Neural cell (in vitro differentiated cells): ENCODE results near the gene DUSP28. TPM values are rescaled to one million over a fixed set of nuclear protein-coding genes. Genes with fewer than 3 reads are reported as not detected.

Experiments
- H2AFZ ChIP-seq: fragments of 200-600, 300-800 bp; sonication (generic), shearing (Covaris generic); 2 replicates; pipeline ENCODE4 v1.6.0; 2014; ENCODE audit warnings: low read depth, mild to moderate bottlenecking, antibody characterized with exemption, low read length, moderate library complexity
- H3F3A ChIP-seq: fragments of 200-600 bp; shearing (Covaris generic); 2 replicates; pipeline ENCODE4 v1.6.1; 2016; ENCODE audit warnings: mild to moderate bottlenecking, moderate library complexity, mixed read lengths, antibody characterized with exemption, low read length; ENCODE audit not compliant: insufficient read depth, poor library complexity, severe bottlenecking
- H3K27ac ChIP-seq: fragments of 200-600, 300-800 bp; sonication (generic), shearing (Covaris generic); 2 replicates; pipeline ENCODE4 v1.5.1; 2014; ENCODE audit warnings: mild to moderate bottlenecking, low read length, moderate library complexity
- H3K27me3 ChIP-seq: fragments of 300-800, 200-600 bp; sonication (generic), shearing (Covaris generic); 2 replicates; pipeline ENCODE4 v1.6.0; 2014; ENCODE audit warnings: mild to moderate bottlenecking, low read depth, low read length, moderate library complexity; ENCODE audit not compliant: insufficient read depth
- H3K36me3 ChIP-seq: fragments of 300-800, 200-600 bp; sonication (generic), shearing (Covaris generic); 2 replicates; pipeline ENCODE4 v1.5.1; 2014; ENCODE audit warnings: mild to moderate bottlenecking, antibody characterized with exemption, low read length, moderate library complexity; ENCODE audit not compliant: insufficient read depth
- H3K4me2 ChIP-seq: fragments of 300-800, 200-600 bp; sonication (generic), shearing (Covaris generic); 2 replicates; pipeline ENCODE4 v1.6.0; 2014; ENCODE audit warnings: mild to moderate bottlenecking, low read length
- H3K4me3 ChIP-seq: fragments of 300-800, 200-600 bp; sonication (generic), shearing (Covaris generic); 2 replicates; pipeline ENCODE4 v1.5.1; 2014; ENCODE audit warnings: mild to moderate bottlenecking, low read length, moderate library complexity
- H3K79me2 ChIP-seq: fragments of 200-600 bp; shearing (Covaris generic); replicated peaks from 2 replicates; pipeline ENCODE4 v1.6.0; 2014; ENCODE audit warnings: mild to moderate bottlenecking, low read length, moderate library complexity; ENCODE audit not compliant: insufficient read depth
- H3K9ac ChIP-seq: fragments of 300-800, 200-600 bp; sonication (generic), shearing (Covaris generic); 2 replicates; pipeline ENCODE4 v1.6.1; 2016; ENCODE audit warnings: mild to moderate bottlenecking, low read length, mixed read lengths
- H3K9me2 ChIP-seq: fragments of 200-600 bp; shearing (Covaris generic); 2 replicates; pipeline ENCODE4 v1.6.1; 2016; ENCODE audit warnings: mild to moderate bottlenecking, low read length, mixed read lengths; ENCODE audit not compliant: insufficient read depth
- H3K9me3 ChIP-seq: fragments of 200-600, 300-800 bp; sonication (generic), shearing (Covaris generic); 2 replicates; pipeline ENCODE4 v1.6.1; 2016; ENCODE audit warnings: mild to moderate bottlenecking, mixed run types, low read length, moderate library complexity, mixed read lengths
- H4K20me1 ChIP-seq: fragments of 200-600 bp; shearing (Covaris generic); 2 replicates; pipeline ENCODE4 v1.6.1; 2016; ENCODE audit warnings: mild to moderate bottlenecking, mixed run types; ENCODE audit not compliant: insufficient read depth
- CTCF ChIP-seq: fragments of 450-650 bp; IDR thresholded peaks from 2 replicates; pipeline ENCODE4 v1.5.1; 2014; ENCODE audit warnings: antibody characterized with exemption, mild to moderate bottlenecking, moderate library complexity; ENCODE audit not compliant: poor library complexity, severe bottlenecking
- EP300 ChIP-seq: fragments of 450-650 bp; conservative IDR thresholded peaks from 2 replicates; pipeline ENCODE4 v1.6.1; 2014; ENCODE audit warnings: antibody characterized with exemption, mild to moderate bottlenecking, moderate library complexity; ENCODE audit not compliant: poor library complexity, severe bottlenecking
- EZH2 ChIP-seq: fragments of 200-600, 300-800 bp; shearing (Covaris generic), sonication (generic); IDR thresholded peaks from 2 replicates; pipeline ENCODE4 v1.6.1; 2014; ENCODE audit warnings: antibody characterized with exemption, low read length, borderline replicate concordance, mild to moderate bottlenecking; ENCODE audit not compliant: insufficient read depth, poor library complexity, severe bottlenecking
- MXI1 ChIP-seq: fragments of 450-650 bp; conservative IDR thresholded peaks from 2 replicates; pipeline ENCODE4 v1.6.1; 2014; ENCODE audit warnings: antibody characterized with exemption, mild to moderate bottlenecking; ENCODE audit not compliant: poor library complexity, severe bottlenecking
- POLR2AphosphoS5 ChIP-seq: IDR thresholded peaks from 2 replicates; pipeline ENCODE4 v1.6.1; 2012
- RAD21 ChIP-seq: fragments of 450-650 bp; conservative IDR thresholded peaks from 2 replicates; pipeline ENCODE4 v1.6.1; 2014; ENCODE audit warnings: antibody characterized with exemption, mild to moderate bottlenecking, moderate library complexity
- REST ChIP-seq: IDR thresholded peaks from 2 replicates; pipeline ENCODE4 v1.6.1; 2012; ENCODE audit warnings: borderline replicate concordance
- SMC3 ChIP-seq: fragments of 450-650 bp; conservative IDR thresholded peaks from 2 replicates; pipeline ENCODE4 v1.6.1; 2014; ENCODE audit warnings: antibody characterized with exemption, mild to moderate bottlenecking, moderate library complexity; ENCODE audit not compliant: poor library complexity
- TAF1 ChIP-seq: IDR thresholded peaks from 2 replicates; pipeline ENCODE4 v1.6.1; 2012; ENCODE audit warnings: low read depth
- polyA plus RNA-seq: library from polyadenylated mRNA; depleted of rRNA; stranded (reverse); fragments of >200 nt; gene quantifications from 2 replicates; pipeline ENCODE4 v1.2.3, GENCODE V29; 2014

DUSP28 gene
- polyA plus RNA-seq, 1 donor from 2014 or later, result 26.6 TPM

GRCh38 chr2:240576036-240576435, 15.9 kb downstream of the DUSP28 start:
- TF ChIP-seq SMC3, result no peak
- TF ChIP-seq TAF1, result no peak
- TF ChIP-seq EZH2, result no peak
- TF ChIP-seq EP300, result no peak
- no peaks in the 10 kb centered on the region for H3F3A ChIP-seq
- H3K9ac ChIP-seq, result no peak overlapping the region
- no peaks in the 10 kb centered on the region for H4K20me1 ChIP-seq
- no peaks in the 10 kb centered on the region for H3K27me3 ChIP-seq
- no peak overlapping the region for H3K4me3 ChIP-seq
- H3K27ac ChIP-seq, result no peak overlapping the region
- no peaks in the 10 kb centered on the region for H3K9me2 ChIP-seq
- H3K79me2 ChIP-seq, result peaks cover 3% of the 10 kb centered on the region
- H2AFZ ChIP-seq, result no peak overlapping the region
- H3K36me3 ChIP-seq, result no peaks in the 10 kb centered on the region
- no peaks in the 10 kb centered on the region for H3K9me3 ChIP-seq
- no peak overlapping the region for H3K4me2 ChIP-seq

- Histone ChIP-seq H3K4me2 (no peak overlapping the region), H2AFZ (no peak overlapping the region), H3K9ac (no peak overlapping the region), H3K9me3 (no peaks in the 10 kb centered on the region), H3K79me2 (peaks cover 3% of the 10 kb centered on the region), H4K20me1 (no peaks in the 10 kb centered on the region), H3K27me3 (no peaks in the 10 kb centered on the region), H3K4me3 (no peak overlapping the region), H3K9me2 (no peaks in the 10 kb centered on the region), H3K27ac (no peak overlapping the region), H3F3A (no peaks in the 10 kb centered on the region), H3K36me3 (no peaks in the 10 kb centered on the region)
- TF ChIP-seq SMC3 (no peak), REST (no peak), TAF1 (no peak), MXI1 (no peak), EZH2 (no peak), RAD21 (no peak), EP300 (no peak), CTCF (no peak), POLR2AphosphoS5 (no peak)
Measured at GRCh38 chr2:240576436-240577205, 16.5 kb downstream of the DUSP28 start.
